HCT116 (cell line): ENCODE results near the gene RTN1.

Source experiments
- CBX3 ChIP-seq: IDR thresholded peaks from 2 replicates; pipeline ENCODE4 v1.6.1; 2012; ENCODE audit warnings: low read depth
- CEBPB ChIP-seq: IDR thresholded peaks from 2 replicates; pipeline ENCODE4 v1.6.1; 2012; ENCODE audit warnings: low read depth
- EGR1 ChIP-seq: IDR thresholded peaks from 2 replicates; pipeline ENCODE4 v1.6.1; 2012; ENCODE audit warnings: low read depth
- POLR2A ChIP-seq: IDR thresholded peaks from 2 replicates; pipeline ENCODE4 v1.7.0; 2011; ENCODE audit warnings: borderline replicate concordance; ENCODE audit not compliant: insufficient read depth, insufficient read length; ENCODE audit errors: extremely low read depth
- POLR2AphosphoS5 ChIP-seq: IDR thresholded peaks from 2 replicates; pipeline ENCODE4 v1.6.1; 2011; ENCODE audit warnings: mild to moderate bottlenecking, low read depth, low read length, moderate library complexity
- RAD21 ChIP-seq: IDR thresholded peaks from 2 replicates; pipeline ENCODE4 v1.6.1; 2012; ENCODE audit warnings: low read depth, mild to moderate bottlenecking
- SRF ChIP-seq: IDR thresholded peaks from 2 replicates; pipeline ENCODE4 v1.6.1; 2012; ENCODE audit warnings: low read depth
- TCF7L2 ChIP-seq: IDR thresholded peaks from 2 replicates; pipeline ENCODE4 v1.7.0; 2011; ENCODE audit warnings: borderline replicate concordance, inconsistent platforms; ENCODE audit not compliant: insufficient read depth, insufficient read length; ENCODE audit errors: extremely low read depth
- YY1 ChIP-seq: IDR thresholded peaks from 2 replicates; pipeline ENCODE4 v1.6.1; 2011; ENCODE audit warnings: low read length, low read depth, moderate library complexity, mild to moderate bottlenecking; ENCODE audit not compliant: insufficient replicate concordance; ENCODE audit errors: extremely low read depth
- ZNF274 ChIP-seq: fragments of 200-500 bp; sonication (Bioruptor generic); IDR thresholded peaks from 2 replicates; pipeline ENCODE4 v1.6.1; 2014; ENCODE audit warnings: mild to moderate bottlenecking, low read depth, low read length, inconsistent platforms
- TF ChIP-seq, protein P1 (sequence below): IDR thresholded peaks from 2 replicates; pipeline ENCODE4 v1.6.1; 2012; ENCODE audit warnings: low read depth
- TF ChIP-seq, protein P2 (sequence below), 3 experiments: fragments of 200-600 bp in 1 of 3; sonication (generic) in 1 of 3; IDR thresholded peaks in 2 of 3; conservative IDR thresholded peaks in 1 of 3; 2 replicates each; pipeline ENCODE4 v1.5.1; 2012 to 2017; ENCODE audit warnings: low read depth in 2 of 3, low read length in 2 of 3, antibody characterized with exemption in 1 of 3, borderline replicate concordance in 1 of 3, control low read depth in 1 of 3, mild to moderate bottlenecking in 1 of 3, mixed read lengths in 1 of 3, mixed run types in 1 of 3, moderate library complexity in 1 of 3; ENCODE audit not compliant: insufficient read depth in 1 of 3
- TF ChIP-seq, protein P3 (sequence below): IDR thresholded peaks from 2 replicates; pipeline ENCODE4 v1.6.1; 2011; ENCODE audit warnings: mild to moderate bottlenecking, low read length, moderate library complexity; ENCODE audit not compliant: insufficient replicate concordance; ENCODE audit errors: extremely low read depth

DNA sequence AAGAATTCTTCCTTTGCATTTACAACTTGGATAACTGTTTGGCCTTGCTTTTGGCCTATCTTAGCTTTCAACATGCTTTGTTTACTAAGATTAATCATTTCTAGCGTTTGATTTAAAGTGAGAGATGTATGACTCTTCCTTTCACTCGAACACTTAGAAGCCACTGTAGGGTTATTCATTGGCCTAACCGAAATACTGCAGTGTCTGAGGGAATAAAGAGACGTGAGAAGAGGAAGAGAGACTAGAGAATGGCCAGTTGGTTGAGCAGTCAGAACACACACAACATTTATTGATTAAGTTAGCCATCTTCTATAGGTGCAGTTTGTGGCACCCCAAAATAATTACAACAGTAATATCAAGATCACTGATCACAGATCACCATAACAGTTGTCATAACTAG lies 231.7 kb downstream of the RTN1 start:
- TF ChIP-seq, protein P1, sequence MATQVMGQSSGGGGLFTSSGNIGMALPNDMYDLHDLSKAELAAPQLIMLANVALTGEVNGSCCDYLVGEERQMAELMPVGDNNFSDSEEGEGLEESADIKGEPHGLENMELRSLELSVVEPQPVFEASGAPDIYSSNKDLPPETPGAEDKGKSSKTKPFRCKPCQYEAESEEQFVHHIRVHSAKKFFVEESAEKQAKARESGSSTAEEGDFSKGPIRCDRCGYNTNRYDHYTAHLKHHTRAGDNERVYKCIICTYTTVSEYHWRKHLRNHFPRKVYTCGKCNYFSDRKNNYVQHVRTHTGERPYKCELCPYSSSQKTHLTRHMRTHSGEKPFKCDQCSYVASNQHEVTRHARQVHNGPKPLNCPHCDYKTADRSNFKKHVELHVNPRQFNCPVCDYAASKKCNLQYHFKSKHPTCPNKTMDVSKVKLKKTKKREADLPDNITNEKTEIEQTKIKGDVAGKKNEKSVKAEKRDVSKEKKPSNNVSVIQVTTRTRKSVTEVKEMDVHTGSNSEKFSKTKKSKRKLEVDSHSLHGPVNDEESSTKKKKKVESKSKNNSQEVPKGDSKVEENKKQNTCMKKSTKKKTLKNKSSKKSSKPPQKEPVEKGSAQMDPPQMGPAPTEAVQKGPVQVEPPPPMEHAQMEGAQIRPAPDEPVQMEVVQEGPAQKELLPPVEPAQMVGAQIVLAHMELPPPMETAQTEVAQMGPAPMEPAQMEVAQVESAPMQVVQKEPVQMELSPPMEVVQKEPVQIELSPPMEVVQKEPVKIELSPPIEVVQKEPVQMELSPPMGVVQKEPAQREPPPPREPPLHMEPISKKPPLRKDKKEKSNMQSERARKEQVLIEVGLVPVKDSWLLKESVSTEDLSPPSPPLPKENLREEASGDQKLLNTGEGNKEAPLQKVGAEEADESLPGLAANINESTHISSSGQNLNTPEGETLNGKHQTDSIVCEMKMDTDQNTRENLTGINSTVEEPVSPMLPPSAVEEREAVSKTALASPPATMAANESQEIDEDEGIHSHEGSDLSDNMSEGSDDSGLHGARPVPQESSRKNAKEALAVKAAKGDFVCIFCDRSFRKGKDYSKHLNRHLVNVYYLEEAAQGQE, result no peak
- no peak for TF ChIP-seq POLR2A
- TF ChIP-seq, protein P2, sequence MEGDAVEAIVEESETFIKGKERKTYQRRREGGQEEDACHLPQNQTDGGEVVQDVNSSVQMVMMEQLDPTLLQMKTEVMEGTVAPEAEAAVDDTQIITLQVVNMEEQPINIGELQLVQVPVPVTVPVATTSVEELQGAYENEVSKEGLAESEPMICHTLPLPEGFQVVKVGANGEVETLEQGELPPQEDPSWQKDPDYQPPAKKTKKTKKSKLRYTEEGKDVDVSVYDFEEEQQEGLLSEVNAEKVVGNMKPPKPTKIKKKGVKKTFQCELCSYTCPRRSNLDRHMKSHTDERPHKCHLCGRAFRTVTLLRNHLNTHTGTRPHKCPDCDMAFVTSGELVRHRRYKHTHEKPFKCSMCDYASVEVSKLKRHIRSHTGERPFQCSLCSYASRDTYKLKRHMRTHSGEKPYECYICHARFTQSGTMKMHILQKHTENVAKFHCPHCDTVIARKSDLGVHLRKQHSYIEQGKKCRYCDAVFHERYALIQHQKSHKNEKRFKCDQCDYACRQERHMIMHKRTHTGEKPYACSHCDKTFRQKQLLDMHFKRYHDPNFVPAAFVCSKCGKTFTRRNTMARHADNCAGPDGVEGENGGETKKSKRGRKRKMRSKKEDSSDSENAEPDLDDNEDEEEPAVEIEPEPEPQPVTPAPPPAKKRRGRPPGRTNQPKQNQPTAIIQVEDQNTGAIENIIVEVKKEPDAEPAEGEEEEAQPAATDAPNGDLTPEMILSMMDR (IDR thresholded peaks at IDR 0.05 in 2 of 3, conservative IDR thresholded peaks at IDR 0.05 in 1 of 3; ENCODE audit: borderline replicate concordance in 1 of 3, insufficient read depth in 1 of 3, low read depth in 2 of 3, low read length in 2 of 3), result no peak
- no peak for TF ChIP-seq EGR1
- TF ChIP-seq RAD21, result no peak
- no peak for TF ChIP-seq TCF7L2
- TF ChIP-seq ZNF274, result no peak
- no peak for TF ChIP-seq POLR2AphosphoS5
- TF ChIP-seq CEBPB, result no peak
- TF ChIP-seq, protein P3, sequence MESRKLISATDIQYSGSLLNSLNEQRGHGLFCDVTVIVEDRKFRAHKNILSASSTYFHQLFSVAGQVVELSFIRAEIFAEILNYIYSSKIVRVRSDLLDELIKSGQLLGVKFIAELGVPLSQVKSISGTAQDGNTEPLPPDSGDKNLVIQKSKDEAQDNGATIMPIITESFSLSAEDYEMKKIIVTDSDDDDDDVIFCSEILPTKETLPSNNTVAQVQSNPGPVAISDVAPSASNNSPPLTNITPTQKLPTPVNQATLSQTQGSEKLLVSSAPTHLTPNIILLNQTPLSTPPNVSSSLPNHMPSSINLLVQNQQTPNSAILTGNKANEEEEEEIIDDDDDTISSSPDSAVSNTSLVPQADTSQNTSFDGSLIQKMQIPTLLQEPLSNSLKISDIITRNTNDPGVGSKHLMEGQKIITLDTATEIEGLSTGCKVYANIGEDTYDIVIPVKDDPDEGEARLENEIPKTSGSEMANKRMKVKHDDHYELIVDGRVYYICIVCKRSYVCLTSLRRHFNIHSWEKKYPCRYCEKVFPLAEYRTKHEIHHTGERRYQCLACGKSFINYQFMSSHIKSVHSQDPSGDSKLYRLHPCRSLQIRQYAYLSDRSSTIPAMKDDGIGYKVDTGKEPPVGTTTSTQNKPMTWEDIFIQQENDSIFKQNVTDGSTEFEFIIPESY, result no peak
- TF ChIP-seq YY1, result no peak
- no peak for TF ChIP-seq SRF
- no peak for TF ChIP-seq CBX3
